22Rv1 (cell line): ENCODE measurements around the gene THBS4.

Experiments
- H3K27ac ChIP-seq: fragments of 450-650 bp; 2 replicates; pipeline ENCODE4 v1.5.1; 2017
- ZFX ChIP-seq: fragments of 450-650 bp; IDR thresholded peaks from 2 replicates; pipeline ENCODE4 v1.6.1; 2017; ENCODE audit warnings: antibody characterized with exemption, borderline replicate concordance
- TF ChIP-seq, protein P1 (sequence below): fragments of 450-650 bp; IDR thresholded peaks from 2 replicates; pipeline ENCODE4 v1.5.1; 2017; ENCODE audit warnings: mild to moderate bottlenecking

THBS4 gene

GRCh38 chr5:80129146-80129545, 94.0 kb downstream of the THBS4 start:
- no peak overlapping the region for H3K27ac ChIP-seq
- no peak for TF ChIP-seq ZFX
- TF ChIP-seq, protein P1, sequence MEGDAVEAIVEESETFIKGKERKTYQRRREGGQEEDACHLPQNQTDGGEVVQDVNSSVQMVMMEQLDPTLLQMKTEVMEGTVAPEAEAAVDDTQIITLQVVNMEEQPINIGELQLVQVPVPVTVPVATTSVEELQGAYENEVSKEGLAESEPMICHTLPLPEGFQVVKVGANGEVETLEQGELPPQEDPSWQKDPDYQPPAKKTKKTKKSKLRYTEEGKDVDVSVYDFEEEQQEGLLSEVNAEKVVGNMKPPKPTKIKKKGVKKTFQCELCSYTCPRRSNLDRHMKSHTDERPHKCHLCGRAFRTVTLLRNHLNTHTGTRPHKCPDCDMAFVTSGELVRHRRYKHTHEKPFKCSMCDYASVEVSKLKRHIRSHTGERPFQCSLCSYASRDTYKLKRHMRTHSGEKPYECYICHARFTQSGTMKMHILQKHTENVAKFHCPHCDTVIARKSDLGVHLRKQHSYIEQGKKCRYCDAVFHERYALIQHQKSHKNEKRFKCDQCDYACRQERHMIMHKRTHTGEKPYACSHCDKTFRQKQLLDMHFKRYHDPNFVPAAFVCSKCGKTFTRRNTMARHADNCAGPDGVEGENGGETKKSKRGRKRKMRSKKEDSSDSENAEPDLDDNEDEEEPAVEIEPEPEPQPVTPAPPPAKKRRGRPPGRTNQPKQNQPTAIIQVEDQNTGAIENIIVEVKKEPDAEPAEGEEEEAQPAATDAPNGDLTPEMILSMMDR: no peak
